GM12874 (cell line): ENCODE measurements around the gene GLTP.

Experiments
- CTCF ChIP-seq: IDR thresholded peaks from 2 replicates; pipeline ENCODE4 v1.5.1; 2011; ENCODE audit warnings: low read depth, mild to moderate bottlenecking, control low read depth, low read length, moderate library complexity; ENCODE audit not compliant: insufficient read depth

The GLTP gene

GRCh38 chr12:109899783-109900751 is 19.7 kb upstream of the GLTP start, which contains the start of gene TCHP:
Gene TCHP (plus strand): TSS chr12:109900274. CDS start chr12:109903027, 2,753 bp downstream.
- peak; percentile 15; the same call in 1 of the 2 replicates for TF ChIP-seq CTCF

GRCh38 chr12:109897029-109897428 is 16.7 kb upstream of the GLTP start:
- no peak for TF ChIP-seq CTCF

- no peak for TF ChIP-seq CTCF
Measured at GRCh38 chr12:109896188-109896587, 15.8 kb upstream of the GLTP start.

GRCh38 chr12:109894939-109895338 is 14.6 kb upstream of the GLTP start:
- TF ChIP-seq CTCF = no peak

GRCh38 chr12:109893261-109893995 is 13.1 kb upstream of the GLTP start:
- no peak for TF ChIP-seq CTCF

GRCh38 chr12:109892748-109893147 is 12.4 kb upstream of the GLTP start:
- no peak for TF ChIP-seq CTCF

GRCh38 chr12:109892165-109892715 is 11.9 kb upstream of the GLTP start:
- no peak for TF ChIP-seq CTCF
